ENCODE results near the gene OGDH. TPM values are rescaled to one million over a fixed set of nuclear protein-coding genes. Genes with fewer than 3 reads are reported as not detected.

The OGDH gene
- total and polyA plus RNA-seq, 2 of the 13 experiments (the other 11 are each of a cell fraction or from before 2014, with no cell fraction given) = 17.4 to 25.4 TPM

DNA sequence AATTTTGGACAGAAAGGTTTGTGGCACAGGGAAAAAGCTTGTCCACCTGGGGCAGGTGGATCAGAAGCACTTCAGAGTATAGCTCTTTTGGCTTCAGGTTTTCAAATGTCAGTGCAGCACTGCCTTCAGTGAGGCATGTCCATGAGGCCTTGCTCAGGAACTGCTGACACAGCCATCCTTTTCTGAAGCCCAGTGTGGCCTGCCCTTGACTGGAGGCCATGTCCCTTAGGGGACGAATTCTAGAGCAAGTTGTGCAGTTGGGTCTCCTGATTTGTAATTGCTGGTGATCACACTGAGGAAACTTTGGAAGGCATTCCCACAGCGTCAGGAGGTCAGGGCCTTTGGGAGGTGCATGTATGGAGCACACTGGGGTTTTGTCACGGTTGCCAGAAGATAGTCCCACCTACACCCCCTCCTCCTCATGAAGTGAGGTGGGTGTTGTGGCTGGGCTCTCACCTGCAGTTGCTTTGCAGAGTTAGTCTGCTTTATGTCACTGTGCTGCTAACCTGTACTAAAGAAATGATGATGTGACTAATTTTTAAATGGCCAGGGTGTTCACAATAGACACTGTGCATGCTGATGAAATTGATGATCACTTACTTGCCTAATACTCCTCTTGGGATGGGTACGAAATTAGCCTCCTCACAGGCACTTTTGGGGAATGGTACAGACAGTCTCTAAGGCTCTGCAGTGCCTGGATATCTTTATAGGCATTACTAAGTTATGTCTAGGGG, 41.7 kb downstream of the OGDH start:
- Histone ChIP-seq H3K4me2 (ENCODE audit: low read depth, low read length) (no peak overlapping the region), H2AFZ (ENCODE audit: low read length) (no peak overlapping the region), H3K9me3 (ENCODE audit: low read length) (no peaks in the 10 kb centered on the region), H3K4me1 (ENCODE audit: insufficient read depth, low read length) (no peaks in the 10 kb centered on the region), H3K27ac (ENCODE audit: extremely low read length, insufficient read depth, low read length) (no peak overlapping the region), H3K4me3 (replicated peaks in 1 of 3; ENCODE audit: insufficient read depth in 1 of 3, low read depth in 2 of 3, low read length in 3 of 3) (no peak overlapping the region), H3K27me3 (ENCODE audit: control insufficient read depth in 1 of 2, insufficient read depth in 2 of 2, low read length in 2 of 2) (no peaks in the 10 kb centered on the region), H3K79me2 (ENCODE audit: insufficient read depth, low read length) (no peaks in the 10 kb centered on the region), H3K9ac (ENCODE audit: insufficient read depth, low read depth, low read length) (no peak overlapping the region), H4K20me1 (ENCODE audit: insufficient read depth, low read length) (no peaks in the 10 kb centered on the region), H3K36me3 (replicated peaks in 1 of 2; ENCODE audit: control insufficient read depth in 1 of 2, insufficient read depth in 2 of 2, low read length in 2 of 2) (peaks cover 3 to 36% of the 10 kb centered on the region in 2 experiments; a peak in 3 of 5 replicates)
- no peak for ATAC-seq
- 93% methylated on average over 4 of the region's 4 CpGs for WGBS (ENCODE audit: low lambda C conversion rate)
- peak; percentile 46; the same call in 1 of the 2 replicates for TF ChIP-seq MAFF (IDR thresholded peaks at IDR 0.05; ENCODE audit: low read depth, low read length)
- no peak for TF ChIP-seq ZNF121 (CRISPR knock-in tag; IDR thresholded peaks at IDR 0.05)
- TF ChIP-seq ZSCAN22 (CRISPR knock-in tag; IDR thresholded peaks at IDR 0.05) = no peak
- peak; percentile 52 to 55; a peak in 3 of 4 replicates for TF ChIP-seq MAFK (conservative IDR thresholded peaks at IDR 0.05 in 1 of 2, IDR thresholded peaks at IDR 0.05 in 1 of 2; ENCODE audit: low read length in 2 of 2)
- no peak for FAIRE-seq
- POLR2A ChIA-PET = no interaction called here
- CTCF ChIA-PET (ENCODE audit: low intra/inter-chr PET ratio, low total read pairs) = no interaction called here
- no peak for DNase-seq (ENCODE audit: low spot score)
- in situ Hi-C loops (cut with HindIII; ENCODE audit: extremely low pct_ligation_motif_present, low pct_unique_long_range_greater_than_20kb) (no loop called here), intact Hi-C loops (cut with micrococcal nuclease; ENCODE audit: unreplicated experiment) (no loop called here)
- BruUV-seq (replicated peaks) = no TSS peak

DNA sequence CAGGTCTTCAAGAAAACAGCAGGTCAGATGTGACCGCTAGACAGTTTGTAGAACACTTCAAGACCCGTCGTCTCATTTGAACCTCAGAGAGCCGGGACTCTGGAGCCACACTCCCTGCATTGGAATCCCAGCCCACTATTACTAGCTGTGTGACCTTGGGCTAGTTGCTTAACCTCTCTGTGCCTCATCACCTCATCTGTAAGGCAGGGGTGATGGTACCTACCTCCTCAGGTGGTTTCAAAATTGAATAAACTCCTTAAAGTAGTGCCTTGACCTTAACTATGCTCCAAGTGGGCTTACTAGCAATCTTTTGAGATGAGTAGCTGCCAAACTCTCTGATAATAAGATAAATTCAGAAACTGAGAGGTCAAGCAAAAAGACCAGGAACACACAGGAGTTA, 43.8 kb downstream of the OGDH start:
- no peak overlapping the region for H2AFZ ChIP-seq (ENCODE audit: low read length)
- TF ChIP-seq, protein P1, sequence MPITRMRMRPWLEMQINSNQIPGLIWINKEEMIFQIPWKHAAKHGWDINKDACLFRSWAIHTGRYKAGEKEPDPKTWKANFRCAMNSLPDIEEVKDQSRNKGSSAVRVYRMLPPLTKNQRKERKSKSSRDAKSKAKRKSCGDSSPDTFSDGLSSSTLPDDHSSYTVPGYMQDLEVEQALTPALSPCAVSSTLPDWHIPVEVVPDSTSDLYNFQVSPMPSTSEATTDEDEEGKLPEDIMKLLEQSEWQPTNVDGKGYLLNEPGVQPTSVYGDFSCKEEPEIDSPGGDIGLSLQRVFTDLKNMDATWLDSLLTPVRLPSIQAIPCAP (CRISPR knock-in tag; IDR thresholded peaks at IDR 0.05; ENCODE audit: low read depth) = no peak
- TF ChIP-seq ZNF768 (CRISPR knock-in tag; IDR thresholded peaks at IDR 0.05) = peak; percentile 87
- H3K27ac ChIP-seq (ENCODE audit: extremely low read length, insufficient read depth, low read length) = no peak overlapping the region
- BruUV-seq (replicated peaks) = no TSS peak
- H3K36me3 ChIP-seq (replicated peaks in 1 of 2; ENCODE audit: control insufficient read depth in 1 of 2, insufficient read depth in 2 of 2, low read length in 2 of 2) = peaks cover 7 to 42% of the 10 kb centered on the region in 2 experiments; a peak in 4 of 5 replicates
- ATAC-seq (no peak), DNase-seq (ENCODE audit: low spot score) (no peak), FAIRE-seq (no peak)
- in situ Hi-C loops (cut with HindIII; ENCODE audit: extremely low pct_ligation_motif_present, low pct_unique_long_range_greater_than_20kb) = no loop called here
- no peaks in the 10 kb centered on the region for H3K27me3 ChIP-seq (ENCODE audit: control insufficient read depth in 1 of 2, insufficient read depth in 2 of 2, low read length in 2 of 2)
- no peaks in the 10 kb centered on the region for H3K79me2 ChIP-seq (ENCODE audit: insufficient read depth, low read length)
- no peaks in the 10 kb centered on the region for H3K9me3 ChIP-seq (ENCODE audit: low read length)
- WGBS (ENCODE audit: low lambda C conversion rate) = 91% methylated on average over 4 of the region's 4 CpGs
- H3K4me3 ChIP-seq (replicated peaks in 1 of 3; ENCODE audit: insufficient read depth in 1 of 3, low read depth in 2 of 3, low read length in 3 of 3) = no peak overlapping the region
- POLR2A ChIA-PET = no interaction called here
- intact Hi-C loops (cut with micrococcal nuclease; ENCODE audit: unreplicated experiment) = no loop called here
- CTCF ChIA-PET (ENCODE audit: low intra/inter-chr PET ratio, low total read pairs) = no interaction called here
- no peak overlapping the region for H3K4me2 ChIP-seq (ENCODE audit: low read depth, low read length)
- no peaks in the 10 kb centered on the region for H4K20me1 ChIP-seq (ENCODE audit: insufficient read depth, low read length)
- H3K9ac ChIP-seq (ENCODE audit: insufficient read depth, low read depth, low read length) = no peak overlapping the region
- H3K4me1 ChIP-seq (ENCODE audit: insufficient read depth, low read length) = no peaks in the 10 kb centered on the region
